ENCODE data around the gene EME2. TPM values are rescaled to one million over a fixed set of nuclear protein-coding genes. Genes with fewer than 3 reads are reported as not detected.

EME2 gene
- total RNA-seq, 4 donors from 2014 or later, result 5.5 to 10.4 (median 6.5) TPM

DNA sequence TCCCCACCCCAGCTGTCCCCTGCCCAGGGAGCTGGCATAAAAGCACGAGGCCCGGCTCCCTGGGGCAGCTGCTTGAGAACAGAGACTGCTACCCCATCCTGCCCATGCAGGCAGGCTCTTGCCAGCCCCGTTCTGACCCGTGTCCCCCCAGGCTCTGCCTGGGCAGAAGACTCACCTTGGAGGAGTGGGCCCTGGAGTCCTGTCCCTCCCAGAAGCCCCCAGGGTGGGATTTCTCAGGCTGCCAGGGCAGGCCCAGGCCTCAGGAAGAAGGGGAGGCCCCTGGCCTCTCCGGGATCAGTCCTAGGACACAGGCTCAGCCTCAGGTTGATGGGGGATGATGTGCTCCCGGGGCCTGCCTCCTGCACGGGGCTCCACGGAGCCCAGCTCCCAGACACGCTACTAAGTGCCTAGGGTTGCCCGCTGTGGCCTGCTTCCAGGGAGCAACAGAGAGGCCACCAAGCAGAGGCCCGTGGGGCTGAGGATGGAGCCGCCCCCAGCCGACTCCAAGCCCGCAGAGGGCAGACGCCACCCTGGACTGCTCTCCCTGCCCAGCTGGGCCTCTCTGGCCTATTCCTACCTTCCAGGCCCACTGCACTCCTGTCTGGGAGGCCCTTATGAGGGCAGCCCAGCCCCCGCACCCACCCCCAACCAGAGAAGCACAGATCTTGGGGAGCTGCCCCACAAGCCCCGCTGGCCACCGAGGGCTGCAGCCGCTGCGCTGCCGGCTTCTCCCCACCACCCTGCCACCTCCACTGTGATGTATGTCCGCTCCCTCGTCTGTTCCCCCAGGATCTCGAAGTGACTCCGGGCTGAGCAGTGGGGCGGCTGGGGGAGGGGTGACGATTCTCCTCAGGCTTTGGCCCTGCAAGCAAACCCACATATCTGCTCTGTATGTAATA lies 3.0 kb upstream of the EME2 start:
- DNase-seq (ENCODE audit: extremely low spot score), result no peak
- Histone ChIP-seq H3K9me3 (no peaks in the 10 kb centered on the region), H3K36me3 (peaks cover 38 to 53% (median 52%) of the 10 kb centered on the region in 4 donors), H3K27ac (replicated peaks in 1 of 4) (peak overlapping the region; percentile 87 to 95 (median 90)), H3K4me1 (peaks cover 31 to 50% (median 47%) of the 10 kb centered on the region in 4 donors), H3K27me3 (no peaks in the 10 kb centered on the region), H3K4me3 (peak overlapping the region; percentile 72 to 100 (median 88))
- TF ChIP-seq EP300 (IDR thresholded peaks at IDR 0.05) (no peak), POLR2A (IDR thresholded peaks at IDR 0.05; ENCODE audit: low read depth) (no peak), POLR2AphosphoS5 (IDR thresholded peaks at IDR 0.05) (no peak)
- TF ChIP-seq, protein P1, sequence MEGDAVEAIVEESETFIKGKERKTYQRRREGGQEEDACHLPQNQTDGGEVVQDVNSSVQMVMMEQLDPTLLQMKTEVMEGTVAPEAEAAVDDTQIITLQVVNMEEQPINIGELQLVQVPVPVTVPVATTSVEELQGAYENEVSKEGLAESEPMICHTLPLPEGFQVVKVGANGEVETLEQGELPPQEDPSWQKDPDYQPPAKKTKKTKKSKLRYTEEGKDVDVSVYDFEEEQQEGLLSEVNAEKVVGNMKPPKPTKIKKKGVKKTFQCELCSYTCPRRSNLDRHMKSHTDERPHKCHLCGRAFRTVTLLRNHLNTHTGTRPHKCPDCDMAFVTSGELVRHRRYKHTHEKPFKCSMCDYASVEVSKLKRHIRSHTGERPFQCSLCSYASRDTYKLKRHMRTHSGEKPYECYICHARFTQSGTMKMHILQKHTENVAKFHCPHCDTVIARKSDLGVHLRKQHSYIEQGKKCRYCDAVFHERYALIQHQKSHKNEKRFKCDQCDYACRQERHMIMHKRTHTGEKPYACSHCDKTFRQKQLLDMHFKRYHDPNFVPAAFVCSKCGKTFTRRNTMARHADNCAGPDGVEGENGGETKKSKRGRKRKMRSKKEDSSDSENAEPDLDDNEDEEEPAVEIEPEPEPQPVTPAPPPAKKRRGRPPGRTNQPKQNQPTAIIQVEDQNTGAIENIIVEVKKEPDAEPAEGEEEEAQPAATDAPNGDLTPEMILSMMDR (IDR thresholded peaks at IDR 0.05), result no peak
- WGBS, result 52% methylated on average over 7 of the region's 27 CpGs
- intact Hi-C loops (cut with DNase I), result loop anchor here (5.0 kb wide), 2 partner anchors 62 to 157 kb away; partner anchors contain the start of genes CRAMP1, IFT140 and MAPK8IP3

DNA sequence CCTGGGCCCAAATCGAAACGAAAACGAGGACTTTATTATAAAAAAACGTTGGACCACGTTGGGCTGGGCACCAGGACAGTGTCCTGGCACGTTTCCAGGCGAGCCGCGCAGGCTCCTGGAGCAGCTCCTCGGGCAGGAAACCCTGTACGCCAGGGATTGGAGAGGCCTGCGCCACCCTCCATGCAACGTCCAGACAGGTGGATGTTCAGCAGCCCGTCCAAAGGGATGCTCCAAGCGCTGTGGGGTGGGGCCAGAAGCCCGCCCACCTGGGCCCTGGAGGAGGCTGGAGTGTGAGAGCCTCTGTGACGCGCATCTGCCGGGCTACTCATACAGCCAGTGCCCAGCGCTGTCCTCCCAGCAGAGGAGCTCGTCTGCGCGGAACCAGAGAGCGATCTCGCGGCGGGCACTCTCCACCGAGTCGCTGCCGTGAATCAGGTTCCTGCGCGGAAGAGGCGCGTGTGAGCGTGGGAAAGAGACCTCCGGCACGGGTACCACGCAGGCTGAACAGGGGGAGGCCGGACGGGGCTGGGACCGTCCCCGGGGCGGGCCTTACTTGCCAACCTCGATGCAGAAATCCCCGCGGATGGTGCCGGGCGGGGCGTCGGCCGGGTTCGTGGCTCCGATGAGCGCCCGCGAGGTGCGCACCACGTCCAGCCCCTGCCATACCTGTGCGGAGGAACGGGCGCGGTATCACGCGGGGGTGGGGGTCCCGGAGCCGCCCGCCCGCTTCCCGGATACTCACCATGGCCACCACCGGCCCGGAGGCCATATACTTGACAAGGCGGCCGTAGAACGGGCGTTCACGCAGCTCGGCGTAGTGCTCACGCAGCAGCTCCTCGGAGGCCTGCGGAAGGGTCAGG lies 2.1 kb upstream of the EME2 start:
- Histone ChIP-seq H3K4me1 (peaks cover 36 to 60% (median 54%) of the 10 kb centered on the region in 4 donors), H3K36me3 (peaks cover 33 to 51% (median 50%) of the 10 kb centered on the region in 4 donors), H3K27ac (replicated peaks in 1 of 4) (peak overlapping the region; percentile 87 to 95 (median 90)), H3K9me3 (no peaks in the 10 kb centered on the region), H3K27me3 (no peaks in the 10 kb centered on the region), H3K4me3 (peak overlapping the region; percentile 72 to 100 (median 88))
- WGBS, result 9% methylated on average over 21 of the region's 81 CpGs
- no peak for DNase-seq (ENCODE audit: extremely low spot score)
- intact Hi-C loops (cut with DNase I), result loop anchor here (5.0 kb wide), 2 partner anchors 63 to 158 kb away; partner anchors contain the start of genes CRAMP1, IFT140 and MAPK8IP3
- TF ChIP-seq POLR2A (IDR thresholded peaks at IDR 0.05; ENCODE audit: low read depth) (peak; percentile 9), POLR2AphosphoS5 (IDR thresholded peaks at IDR 0.05) (peak; percentile 48 to 80)
- TF ChIP-seq, protein P1 (IDR thresholded peaks at IDR 0.05), result no peak

DNA sequence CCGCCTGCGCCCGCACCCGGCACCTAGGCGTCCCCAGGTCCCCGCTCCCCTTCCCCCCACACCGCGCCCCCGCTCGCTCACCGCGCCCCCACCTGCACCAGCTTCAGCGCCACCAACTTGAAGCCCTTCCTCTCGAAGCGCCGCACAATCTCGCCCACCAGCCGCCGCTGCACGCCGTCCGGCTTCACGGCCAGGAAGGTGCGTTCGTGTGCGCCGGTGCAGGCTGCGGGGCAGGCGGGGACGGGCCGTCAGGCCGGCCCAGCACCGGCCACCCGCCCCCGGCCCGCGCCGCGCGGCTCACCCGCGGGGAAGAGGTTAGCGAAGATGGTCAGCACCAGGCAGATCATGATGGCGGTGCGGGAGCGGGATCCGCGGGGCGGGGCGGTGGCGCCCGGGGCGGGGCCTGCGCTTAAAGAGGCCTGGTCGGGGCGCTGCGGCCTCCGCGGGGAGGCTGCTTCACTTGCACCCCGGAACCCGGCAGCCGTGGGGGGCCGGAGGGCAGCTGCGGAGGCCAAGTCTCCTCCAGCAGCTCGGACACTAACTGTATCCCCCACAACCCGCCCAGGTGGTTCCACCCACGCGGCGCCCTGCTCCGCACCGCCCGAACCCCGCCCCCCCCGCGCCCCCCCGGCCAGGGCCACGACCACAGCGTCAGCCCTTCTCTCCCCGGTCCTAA lies 1.3 kb upstream of the EME2 start, which contains the start of gene NME3:
Gene NME3, minus strand, starts transcription at position 356 of the 676 bp plus-strand sequence. Its CDS starts 9 bp downstream, at position 347.
- Histone ChIP-seq H3K36me3 (peaks cover 26 to 51% (median 50%) of the 10 kb centered on the region in 4 donors), H3K9me3 (no peaks in the 10 kb centered on the region), H3K4me3 (peak within 1 kb of the TSS; percentile 72 to 100 (median 88)), H3K4me1 (peaks cover 36 to 64% (median 56%) of the 10 kb centered on the region in 4 donors), H3K27ac (replicated peaks in 1 of 4) (peak within 1 kb of the TSS; percentile 87 to 95 (median 90)), H3K27me3 (no peaks in the 10 kb centered on the region)
- TF ChIP-seq POLR2A (IDR thresholded peaks at IDR 0.05; ENCODE audit: low read depth), result no peak
- WGBS, result 0% methylated on average over 14 of the region's 79 CpGs
- peak; percentile 97 for DNase-seq (ENCODE audit: extremely low spot score)
- intact Hi-C loops (cut with DNase I), result loop anchor here (5.0 kb wide), 2 partner anchors 64 to 159 kb away; partner anchors contain the start of genes CRAMP1, IFT140 and MAPK8IP3

DNA sequence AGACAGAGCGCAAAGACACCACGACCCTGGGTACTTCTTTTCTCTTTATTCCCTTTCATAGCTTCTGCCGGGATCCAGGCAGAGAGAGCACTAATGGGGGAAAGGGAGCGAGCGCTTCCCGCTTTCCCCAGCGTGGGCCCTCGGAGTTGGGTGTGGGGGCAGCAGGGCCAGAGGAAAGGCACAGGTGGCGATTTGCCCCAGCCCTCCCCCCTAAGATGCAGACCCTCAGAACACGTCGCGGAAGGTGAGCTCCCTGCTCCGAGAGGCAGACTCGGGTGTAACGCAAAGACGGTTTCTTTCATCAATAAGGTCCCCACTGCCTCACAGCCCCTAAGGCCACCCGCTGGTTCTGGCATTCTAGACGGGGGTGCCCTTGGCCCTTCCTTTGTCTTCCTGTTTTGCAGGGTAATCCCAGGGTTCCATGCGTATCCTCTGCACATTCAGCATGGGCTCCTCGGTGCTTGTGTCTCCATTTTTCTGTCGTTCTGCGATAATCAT lies 697 bp upstream of the EME2 start:
- no peaks in the 10 kb centered on the region for H3K9me3 ChIP-seq
- no peak for DNase-seq (ENCODE audit: extremely low spot score)
- peaks cover 36 to 64% (median 57%) of the 10 kb centered on the region in 4 donors for H3K4me1 ChIP-seq
- peaks cover 27 to 51% (median 50%) of the 10 kb centered on the region in 4 donors for H3K36me3 ChIP-seq
- 10% methylated on average over 16 of the region's 22 CpGs for WGBS
- H3K27me3 ChIP-seq, result no peaks in the 10 kb centered on the region
- intact Hi-C loops (cut with DNase I), result loop anchor here (5.0 kb wide), 2 partner anchors 65 to 160 kb away; partner anchors contain the start of genes CRAMP1, IFT140 and MAPK8IP3
- H3K27ac ChIP-seq (replicated peaks in 1 of 4), result peak overlapping the region; percentile 87 to 95 (median 90)
- TF ChIP-seq EP300 (IDR thresholded peaks at IDR 0.05), result no peak
- TF ChIP-seq POLR2AphosphoS5 (IDR thresholded peaks at IDR 0.05), result no peak
- TF ChIP-seq POLR2A (IDR thresholded peaks at IDR 0.05; ENCODE audit: low read depth), result no peak
- TF ChIP-seq, protein P1 (IDR thresholded peaks at IDR 0.05), result no peak
- peak overlapping the region; percentile 72 to 100 (median 88) for H3K4me3 ChIP-seq
